BLaER1 treated with 17β-estradiol and CSF1 and Interleukin-3, amounts not matched to agents 10 nM and 100 nM (cell line): ENCODE results near the gene CPA4.

Experiments used
- H3K27ac ChIP-seq, 11 experiments: shearing (Covaris generic); formaldehyde crosslinking; 2 replicates each; pipeline ENCODE4 v1.8.1; 2022
- H3K27me3 ChIP-seq, 11 experiments: shearing (Covaris generic); formaldehyde crosslinking; 2 replicates each; pipeline ENCODE4 v1.8.1; 2022
- H3K36me3 ChIP-seq, 11 experiments: shearing (Covaris generic); formaldehyde crosslinking; 2 replicates each; pipeline ENCODE4 v1.8.1; 2022
- H3K4me1 ChIP-seq, 10 experiments: shearing (Covaris generic); formaldehyde crosslinking; 2 replicates each; pipeline ENCODE4 v1.8.1; 2022
- H3K4me2 ChIP-seq, 11 experiments: shearing (Covaris generic); formaldehyde crosslinking; 2 replicates each; pipeline ENCODE4 v1.8.1; 2022
- H3K4me3 ChIP-seq, 10 experiments: shearing (Covaris generic); formaldehyde crosslinking; 2 replicates each; pipeline ENCODE4 v1.8.1; 2022
- H3K9ac ChIP-seq, 11 experiments: shearing (Covaris generic); formaldehyde crosslinking; 2 replicates each; pipeline ENCODE4 v1.8.1; 2022
- H3K9me3 ChIP-seq, 11 experiments: shearing (Covaris generic); formaldehyde crosslinking; replicated peaks in 1 of 11; 2 replicates each; pipeline ENCODE4 v1.8.1; 2022
- H4K20me1 ChIP-seq, 11 experiments: shearing (Covaris generic); formaldehyde crosslinking; 2 replicates each; pipeline ENCODE4 v1.8.1; 2022
- Cebpa-rat ChIP-seq, 11 experiments: shearing (Covaris generic); IDR thresholded peaks; 2 replicates each; pipeline ENCODE4 v1.8.1; 2022

CPA4 gene

DNA sequence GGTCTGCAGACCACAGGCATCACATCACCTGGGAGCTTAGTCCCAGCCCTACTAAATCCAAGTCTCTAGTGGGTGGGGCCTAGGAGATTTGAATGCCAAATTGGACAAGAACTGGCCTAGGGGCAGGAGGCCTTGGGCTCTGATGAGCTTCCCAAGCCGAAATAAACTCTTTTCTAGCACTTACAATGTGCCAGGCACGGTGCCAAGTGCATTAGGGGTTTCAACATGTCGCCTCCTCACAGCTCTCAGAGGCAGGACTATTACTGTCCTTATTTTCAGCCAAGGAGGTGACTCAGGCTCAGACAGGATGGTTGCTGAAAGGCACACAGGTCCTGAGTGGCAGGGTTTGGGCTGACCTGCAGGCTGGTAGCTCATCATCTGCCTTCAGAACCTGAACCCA is 78.1 kb downstream of the CPA4 start:
- Histone ChIP-seq H3K4me3 (no peak overlapping the region), H3K4me2 (no peak overlapping the region), H3K27ac (no peak overlapping the region), H3K9me3 (peaks cover 5 to 13% (median 7%) of the 10 kb centered on the region in 11 experiments), H3K27me3 (no peaks in the 10 kb centered on the region), H4K20me1 (no peaks in the 10 kb centered on the region), H3K9ac (no peak overlapping the region), H3K36me3 (no peaks in the 10 kb centered on the region), H3K4me1 (peaks cover 0 to 16% (median 4%) of the 10 kb centered on the region in 10 experiments; a peak in 9 of 20 replicates)
- no peak for TF ChIP-seq Cebpa-rat (IDR thresholded peaks at IDR 0.05)

DNA sequence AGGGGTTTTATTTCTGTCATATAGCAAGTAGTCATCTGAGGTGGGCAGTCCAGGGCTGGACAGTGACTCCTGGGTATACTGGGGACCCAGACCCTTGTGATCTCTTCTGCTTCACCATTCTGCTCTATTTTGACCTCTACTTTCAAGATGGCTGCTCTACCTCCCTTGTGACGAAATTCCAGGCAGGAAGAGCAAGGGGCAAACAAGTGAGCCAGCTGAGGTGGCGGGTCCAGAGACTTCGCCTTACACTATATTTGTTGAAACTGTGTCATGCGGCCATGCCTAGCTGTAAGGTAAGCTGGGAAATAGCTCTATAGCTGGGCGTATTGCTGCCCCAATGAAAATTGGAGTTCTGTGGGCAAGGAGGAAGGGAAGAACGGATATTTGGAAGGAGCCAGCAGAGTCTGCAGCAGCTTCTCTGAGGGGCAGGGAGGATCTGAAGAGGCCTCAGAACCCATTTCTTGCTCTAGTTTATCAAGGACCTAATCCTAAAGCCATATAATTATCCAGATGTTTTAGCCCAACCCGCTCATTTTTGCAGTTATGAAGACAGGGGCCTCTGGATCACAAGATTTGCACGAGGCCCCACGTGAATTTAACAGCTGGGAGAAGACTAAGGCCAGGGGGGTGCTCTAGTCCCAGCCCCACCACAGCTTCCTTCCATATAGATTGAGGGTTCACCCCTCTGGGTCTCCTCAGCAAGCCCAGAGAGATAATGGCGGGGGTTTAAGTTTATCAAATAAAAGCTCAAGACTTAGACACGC is 79.6 kb downstream of the CPA4 start:
- Histone ChIP-seq H3K9ac (no peak overlapping the region), H3K4me1 (peaks cover 0 to 16% (median 4%) of the 10 kb centered on the region in 10 experiments; a peak in 9 of 20 replicates), H3K27me3 (no peaks in the 10 kb centered on the region), H3K4me2 (no peak overlapping the region), H3K4me3 (no peak overlapping the region), H3K9me3 (peaks cover 14 to 27% (median 22%) of the 10 kb centered on the region in 11 experiments), H3K27ac (no peak overlapping the region), H4K20me1 (no peaks in the 10 kb centered on the region), H3K36me3 (no peaks in the 10 kb centered on the region)
- no peak for TF ChIP-seq Cebpa-rat (IDR thresholded peaks at IDR 0.05)
